ENCODE measurements around the gene MAPKAP1. TPM values are rescaled to one million over a fixed set of nuclear protein-coding genes. Genes with fewer than 3 reads are reported as not detected.
A peak's percentile ranks its signal among the peaks of the same experiment; 100 is the strongest.

The MAPKAP1 gene
- total and polyA plus RNA-seq, 9 of the 15 experiments (the other 6 are each of a cell fraction or from before 2014, with no cell fraction given) = 2.6 to 82.1 (median 61.1) TPM

- TF ChIP-seq KLF6 (CRISPR knock-in tag; IDR thresholded peaks at IDR 0.05; ENCODE audit: borderline replicate concordance) = no peak
- TF ChIP-seq ZNF12 (CRISPR knock-in tag; IDR thresholded peaks at IDR 0.05) = no peak
- no peak for TF ChIP-seq ZNF445 (CRISPR knock-in tag; IDR thresholded peaks at IDR 0.05; ENCODE audit: low read depth)
- TF ChIP-seq ZNF277 (CRISPR knock-in tag; IDR thresholded peaks at IDR 0.05; ENCODE audit: borderline replicate concordance) = no peak
- no peak for TF ChIP-seq NCOA6 (IDR thresholded peaks at IDR 0.05)
- TF ChIP-seq TRIM24 (IDR thresholded peaks at IDR 0.05) = peak; percentile 80 to 86
- no peak for TF ChIP-seq COPS2 (conservative IDR thresholded peaks at IDR 0.05)
- no peak for TF ChIP-seq RNF219 (CRISPR knock-in tag; IDR thresholded peaks at IDR 0.05)
- TF ChIP-seq FOXK2 (conservative IDR thresholded peaks at IDR 0.05 in 1 of 2, IDR thresholded peaks at IDR 0.05 in 1 of 2; ENCODE audit: low read depth in 2 of 2) = peak in 1 of 2 experiments; percentile 39; a peak in 1 of 4 replicates
- TF ChIP-seq DNMT1 (IDR thresholded peaks at IDR 0.05) = no peak
- TF ChIP-seq ZKSCAN1 (IDR thresholded peaks at IDR 0.05; ENCODE audit: low read depth, low read length) = no peak
- TF ChIP-seq ZC3H8 (IDR thresholded peaks at IDR 0.05) = no peak
- TF ChIP-seq ZNF311 (CRISPR knock-in tag; IDR thresholded peaks at IDR 0.05) = no peak
- peak; percentile 91 for TF ChIP-seq PML (IDR thresholded peaks at IDR 0.05; ENCODE audit: low read length)
- no peak for TF ChIP-seq SAFB (IDR thresholded peaks at IDR 0.05; ENCODE audit: borderline replicate concordance, low read depth, low read length)
- no peak for TF ChIP-seq NEUROD1 (IDR thresholded peaks at IDR 0.05; ENCODE audit: borderline replicate concordance, low read depth, low read length, partially characterized antibody)
- TF ChIP-seq GABPB2 (CRISPR knock-in tag; conservative IDR thresholded peaks at IDR 0.05) = no peak
- peak; percentile 45; the same call in 1 of the 2 replicates for TF ChIP-seq ZBTB2 (IDR thresholded peaks at IDR 0.05)
- TF ChIP-seq PPARD (CRISPR knock-in tag; IDR thresholded peaks at IDR 0.05) = no peak
- TF ChIP-seq NFRKB (IDR thresholded peaks at IDR 0.05; ENCODE audit: low read depth) = no peak
- TF ChIP-seq ZNF584 (CRISPR knock-in tag; IDR thresholded peaks at IDR 0.05; ENCODE audit: low read depth) = no peak
- TF ChIP-seq E2F6 (IDR thresholded peaks at IDR 0.05; ENCODE audit: borderline replicate concordance in 1 of 2, extremely low read depth in 1 of 2, insufficient read depth in 1 of 2, insufficient read length in 1 of 2, low read depth in 1 of 2, low read length in 1 of 2, poor library complexity in 1 of 2, severe bottlenecking in 1 of 2) = no peak
- peak; percentile 54; the same call in 1 of the 2 replicates for TF ChIP-seq HES1 (IDR thresholded peaks at IDR 0.05; ENCODE audit: low read depth)
- TF ChIP-seq SIN3B (IDR thresholded peaks at IDR 0.05; ENCODE audit: low read depth) = no peak
Observed at GRCh38 chr9:125477089-125477544, 229.9 kb downstream of the MAPKAP1 start (continued).

Measured in K562 (cell line).